Kidney epithelial cell (primary cell): ENCODE data around the gene LYST. TPM values are rescaled to one million over a fixed set of nuclear protein-coding genes. Genes with fewer than 3 reads are reported as not detected.
A peak's percentile ranks its signal among the peaks of the same experiment; 100 is the strongest.

Experiments used
- DNase-seq: peaks from one replicate; pipeline ENCODE4 v3.0.0-alpha.2; 2010; ENCODE audit warnings: low read depth
- H3K27me3 ChIP-seq: 2 replicates; pipeline ENCODE4 v1.6.0; 2011; ENCODE audit warnings: low read length; ENCODE audit not compliant: control insufficient read depth, insufficient read depth
- H3K36me3 ChIP-seq: 2 replicates; pipeline ENCODE4 v1.5.1; 2011; ENCODE audit warnings: low read length; ENCODE audit not compliant: control insufficient read depth, insufficient read depth
- H3K4me3 ChIP-seq: 2 replicates; pipeline ENCODE4 v1.5.1; 2011; ENCODE audit warnings: low read depth, mild to moderate bottlenecking, control low read depth, low read length
- CTCF ChIP-seq: IDR thresholded peaks from 2 replicates; pipeline ENCODE4 v1.5.1; 2011; ENCODE audit warnings: mild to moderate bottlenecking, moderate library complexity, low read length, control low read depth, inconsistent platforms; ENCODE audit not compliant: insufficient read depth, poor library complexity, severe bottlenecking
- total RNA-seq: library from RNA; depleted of rRNA; stranded (reverse); fragments of >200 nt; gene quantifications from 2 replicates; pipeline ENCODE4 v1.2.3, GENCODE V29; 2015

Gene LYST
- total RNA-seq, 1 donor from 2014 or later = 12.7 TPM

- no peak for DNase-seq
- Histone ChIP-seq H3K4me3 (no peak overlapping the region), H3K27me3 (no peaks in the 10 kb centered on the region), H3K36me3 (no peaks in the 10 kb centered on the region)
- no peak for TF ChIP-seq CTCF
These were observed 21.0 kb upstream of the LYST start for GRCh38 chr1:235887676-235888075.

- DNase-seq = no peak
- no peak overlapping the region for H3K4me3 ChIP-seq
- TF ChIP-seq CTCF = no peak
- no peaks in the 10 kb centered on the region for H3K36me3 ChIP-seq
- H3K27me3 ChIP-seq = no peaks in the 10 kb centered on the region
These were observed 19.1 kb upstream of the LYST start for GRCh38 chr1:235885655-235886262.

- Histone ChIP-seq H3K27me3 (no peaks in the 10 kb centered on the region), H3K4me3 (no peak overlapping the region), H3K36me3 (no peaks in the 10 kb centered on the region)
- no peak for TF ChIP-seq CTCF
- peak; percentile 84 for DNase-seq
These were observed 16.7 kb upstream of the LYST start for GRCh38 chr1:235883261-235883927.

- H3K36me3 ChIP-seq = no peaks in the 10 kb centered on the region
- DNase-seq = no peak
- TF ChIP-seq CTCF = no peak
- no peaks in the 10 kb centered on the region for H3K27me3 ChIP-seq
- no peak overlapping the region for H3K4me3 ChIP-seq
These were observed 16.1 kb upstream of the LYST start for GRCh38 chr1:235882816-235883215.

GRCh38 chr1:235881930-235882700, 15.4 kb upstream of the LYST start:
- no peak for TF ChIP-seq CTCF
- no peak for DNase-seq
- Histone ChIP-seq H3K4me3 (no peak overlapping the region), H3K27me3 (no peaks in the 10 kb centered on the region), H3K36me3 (no peaks in the 10 kb centered on the region)
